Measurements from ENCODE around the gene NFE2L1. TPM values are rescaled to one million over a fixed set of nuclear protein-coding genes. Genes with fewer than 3 reads are reported as not detected.

Gene NFE2L1
- total and polyA plus RNA-seq, 9 of the 15 experiments (the other 6 are each of a cell fraction or from before 2014, with no cell fraction given) = 2.0 to 68.6 (median 39.7) TPM

- POLR2A ChIA-PET = interaction anchor here (0.7 to 1.4 kb wide), 2 partner anchors 9 to 13 kb away, joined by 3 to 7 read pairs; no protein-coding TSS in a partner anchor
- no peak overlapping the region for H3K27ac ChIP-seq (ENCODE audit: extremely low read depth, low read depth, low read length)
- H3K27me3 ChIP-seq (ENCODE audit: control insufficient read depth in 2 of 2, insufficient read depth in 2 of 2, low read length in 2 of 2) = no peaks in the 10 kb centered on the region
- DNase-seq (ENCODE audit: extremely low read depth in 1 of 4, low spot score in 3 of 4) = no peak
- H3K9ac ChIP-seq (ENCODE audit: insufficient read depth in 1 of 2, low read depth in 2 of 2, low read length in 2 of 2) = no peak overlapping the region
- no peak for FAIRE-seq
- no peaks in the 10 kb centered on the region for H4K20me1 ChIP-seq (replicated peaks; ENCODE audit: control insufficient read depth, insufficient read depth, low read length)
- H3K4me1 ChIP-seq (replicated peaks in 1 of 2; ENCODE audit: control insufficient read depth in 2 of 2, insufficient read depth in 2 of 2, low read length in 2 of 2) = no peaks in the 10 kb centered on the region
- TF ChIP-seq CTBP1 (IDR thresholded peaks at IDR 0.05; ENCODE audit: borderline replicate concordance) = no peak
- peak; percentile 68 for TF ChIP-seq ZNF121 (CRISPR knock-in tag; conservative IDR thresholded peaks at IDR 0.05)
- no peaks in the 10 kb centered on the region for H3K9me1 ChIP-seq (ENCODE audit: control insufficient read depth, insufficient read depth, low read length)
- no peak overlapping the region for H3K4me2 ChIP-seq (ENCODE audit: insufficient read depth, low read length)
- no peaks in the 10 kb centered on the region for H3K9me3 ChIP-seq (replicated peaks; ENCODE audit: control insufficient read depth, insufficient read depth, low read depth, low read length)
- in situ Hi-C loops (cut with MboI) = no loop called here
- H3K79me2 ChIP-seq (ENCODE audit: control insufficient read depth, insufficient read depth, low read length) = peaks cover 31% of the 10 kb centered on the region
- no peak overlapping the region for H2AFZ ChIP-seq (ENCODE audit: low read depth, low read length)
- no peak overlapping the region for H3K4me3 ChIP-seq
- CTCF ChIA-PET (ENCODE audit: low intra/inter-chr PET ratio) = no interaction called here
- peaks cover 1% of the 10 kb centered on the region; the same call in 2 of the 3 replicates for H3K36me3 ChIP-seq (ENCODE audit: control insufficient read depth, insufficient read depth, low read length)
- ATAC-seq = no peak
- intact Hi-C loops (cut with micrococcal nuclease) = no loop called here
- WGBS (ENCODE audit: insufficient coverage, low coverage, missing lambda C conversion rate) = 71% methylated on average over 5 of the region's 5 CpGs
- no TSS peak for BruUV-seq (replicated peaks)
Measured at GRCh38 chr17:48081858-48082257, 33.7 kb downstream of the NFE2L1 start.

GRCh38 chr17:48084932-48085331 lies 36.8 kb downstream of the NFE2L1 start:
- 49% methylated on average over 2 of the region's 2 CpGs for WGBS (ENCODE audit: insufficient coverage, low coverage, missing lambda C conversion rate)

More at GRCh38 chr17:48084932-48085331, 36.8 kb downstream of the NFE2L1 start:
- H3K27ac ChIP-seq (ENCODE audit: extremely low read depth, low read depth, low read length) = no peak overlapping the region
- DNase-seq (ENCODE audit: extremely low read depth in 1 of 4, low spot score in 3 of 4) (no peak), ATAC-seq (no peak), FAIRE-seq (no peak)
- H3K4me1 ChIP-seq (replicated peaks in 1 of 2; ENCODE audit: control insufficient read depth in 2 of 2, insufficient read depth in 2 of 2, low read length in 2 of 2) = no peaks in the 10 kb centered on the region
- no peak overlapping the region for H3K4me3 ChIP-seq
- H3K9me1 ChIP-seq (ENCODE audit: control insufficient read depth, insufficient read depth, low read length) = no peaks in the 10 kb centered on the region
- no peaks in the 10 kb centered on the region for H3K9me3 ChIP-seq (replicated peaks; ENCODE audit: control insufficient read depth, insufficient read depth, low read depth, low read length)
- in situ Hi-C loops (cut with MboI) (no loop called here), intact Hi-C loops (cut with micrococcal nuclease) (no loop called here)
- no peak overlapping the region for H2AFZ ChIP-seq (ENCODE audit: low read depth, low read length)
- TF ChIP-seq C11orf30 (IDR thresholded peaks at IDR 0.05; ENCODE audit: low read depth) (peak; percentile 53; the same call in 1 of the 2 replicates), ZNF512 (tag; IDR thresholded peaks at IDR 0.05) (no peak), NCOA6 (IDR thresholded peaks at IDR 0.05) (no peak), ZNF316 (IDR thresholded peaks at IDR 0.05) (peak; percentile 83), ZNF232 (CRISPR knock-in tag; IDR thresholded peaks at IDR 0.05) (no peak)
- no peaks in the 10 kb centered on the region for H3K27me3 ChIP-seq (ENCODE audit: control insufficient read depth in 2 of 2, insufficient read depth in 2 of 2, low read length in 2 of 2)
- CTCF ChIA-PET (ENCODE audit: low intra/inter-chr PET ratio) = no interaction called here
- BruUV-seq (replicated peaks) = no TSS peak
- POLR2A ChIA-PET = interaction anchor here (0.8 to 1.1 kb wide), 3 partner anchors 11 to 18 kb away, joined by 3 to 4 read pairs (median 3); no protein-coding TSS in a partner anchor
- H3K36me3 ChIP-seq (ENCODE audit: control insufficient read depth, insufficient read depth, low read length) = no peaks in the 10 kb centered on the region
- H4K20me1 ChIP-seq (replicated peaks; ENCODE audit: control insufficient read depth, insufficient read depth, low read length) = no peaks in the 10 kb centered on the region
- H3K4me2 ChIP-seq (ENCODE audit: insufficient read depth, low read length) = no peak overlapping the region
- peaks cover 34% of the 10 kb centered on the region for H3K79me2 ChIP-seq (ENCODE audit: control insufficient read depth, insufficient read depth, low read length)
- H3K9ac ChIP-seq (ENCODE audit: insufficient read depth in 1 of 2, low read depth in 2 of 2, low read length in 2 of 2) = no peak overlapping the region
